Natural killer cell (primary cell): ENCODE data around the gene MOAP1. TPM values are rescaled to one million over a fixed set of nuclear protein-coding genes. Genes with fewer than 3 reads are reported as not detected.

Source experiments
- ATAC-seq, 3 donors: fragments of 150-1000 bp in 2 of 3; fragments of 200-7000 bp in 1 of 3; cut with Tn5 transposase; 1 replicate in 1 of 3; 2 replicates in 2 of 3; pipeline ENCODE4 v1.10.0; 2021; ENCODE audit warnings: mild to moderate bottlenecking in 2 of 3, moderate library complexity in 2 of 3
- DNase-seq, 2 donors: peaks; one replicate each; pipeline versions ENCODE4 v3.0.0 to v3.0.0-alpha.2; 2013 to 2021; ENCODE audit warnings: mixed read lengths in 1 of 2
- H3K27ac ChIP-seq: one replicate; pipeline ENCODE4 v1.5.1; 2013; ENCODE audit warnings: mild to moderate bottlenecking, low read length
- H3K27me3 ChIP-seq: one replicate; pipeline ENCODE4 v1.6.1; 2013; ENCODE audit warnings: low read length; ENCODE audit not compliant: control insufficient read depth, insufficient read depth
- H3K36me3 ChIP-seq: one replicate; pipeline ENCODE4 v1.6.1; 2013; ENCODE audit warnings: low read length; ENCODE audit not compliant: control insufficient read depth, insufficient read depth
- H3K4me1 ChIP-seq: one replicate; pipeline ENCODE4 v1.6.1; 2013; ENCODE audit warnings: low read length; ENCODE audit not compliant: control insufficient read depth, insufficient read depth
- H3K4me3 ChIP-seq: one replicate; pipeline ENCODE4 v1.5.1; 2013; ENCODE audit warnings: low read length
- H3K9me3 ChIP-seq: one replicate; pipeline ENCODE4 v1.6.1; 2013; ENCODE audit warnings: low read length; ENCODE audit not compliant: control insufficient read depth, insufficient read depth
- H3K27ac Mint-ChIP-seq, 2 donors: one replicate each; pipeline ENCODE4 v1.8.0; 2022; ENCODE audit warnings: mild to moderate bottlenecking in 2 of 2, mixed read lengths in 2 of 2, moderate library complexity in 1 of 2
- H3K27me3 Mint-ChIP-seq, 2 donors: one replicate each; pipeline ENCODE4 v1.8.0; 2022; ENCODE audit warnings: low read depth in 2 of 2, mixed read lengths in 2 of 2
- H3K36me3 Mint-ChIP-seq: one replicate; pipeline ENCODE4 v1.8.0; 2022; ENCODE audit warnings: mixed read lengths
- H3K4me1 Mint-ChIP-seq, 2 donors: one replicate each; pipeline ENCODE4 v1.8.0; 2022; ENCODE audit warnings: mixed read lengths in 2 of 2
- H3K4me3 Mint-ChIP-seq: one replicate; pipeline ENCODE4 v1.8.0; 2022; ENCODE audit warnings: mild to moderate bottlenecking, moderate library complexity, mixed read lengths
- H3K9me3 Mint-ChIP-seq, 2 donors: one replicate each; pipeline ENCODE4 v1.8.0; 2022; ENCODE audit warnings: mixed read lengths in 2 of 2
- CTCF ChIP-seq: fragments of 200-600 bp; IDR thresholded peaks from one replicate; pipeline ENCODE4 v1.8.0; 2022; ENCODE audit warnings: antibody characterized with exemption
- WGBS: methylation state at CpG from one replicate; pipeline ENCODE4 v1.1.7; 2013; ENCODE audit warnings: missing lambda C conversion rate; ENCODE audit not compliant: insufficient coverage; 5-methylcytosine and 5-hydroxymethylcytosine counted together
- intact Hi-C: fragments of 100-400 bp; cut with micrococcal nuclease; formaldehyde crosslinking; loops from one replicate; pipeline ENCODE4 v1.14.2; 2022
- total RNA-seq, 4 donors: library from RNA; stranded (reverse); fragments of 120-200 nt in 1 of 4; gene quantifications; one replicate each; pipeline versions ENCODE4 v1.2.3 to v1.2.4, GENCODE V29; 2013 to 2022

MOAP1 gene
- total RNA-seq, 3 donors from 2014 or later (not counting 1 experiment from before 2014, with no cell fraction given) = 89.5 to 106 (median 91.4) TPM

GRCh38 chr14:93223565-93223964, 38.9 kb upstream of the MOAP1 start:
- Mint-ChIP-seq H3K9me3 (no peaks in the 10 kb centered on the region), H3K4me3 (no peak overlapping the region), H3K4me1 (no peaks in the 10 kb centered on the region), H3K27me3 (no peaks in the 10 kb centered on the region), H3K36me3 (peaks cover 15% of the 10 kb centered on the region), H3K27ac (no peak overlapping the region)
- ATAC-seq (no peak), DNase-seq (no peak)
- H3K27me3 ChIP-seq = no peaks in the 10 kb centered on the region
- no peaks in the 10 kb centered on the region for H3K4me1 ChIP-seq
- H3K27ac ChIP-seq = no peak overlapping the region
- intact Hi-C loops = no loop called here
- no peak overlapping the region for H3K4me3 ChIP-seq
- WGBS = 98% methylated on average over 27 of the region's 27 CpGs
- H3K9me3 ChIP-seq = no peaks in the 10 kb centered on the region
- no peak for TF ChIP-seq CTCF
- peaks cover 59% of the 10 kb centered on the region for H3K36me3 ChIP-seq

- Mint-ChIP-seq H3K4me3 (no peak overlapping the region), H3K9me3 (no peaks in the 10 kb centered on the region), H3K27ac (no peak overlapping the region), H3K36me3 (peaks cover 7% of the 10 kb centered on the region), H3K4me1 (no peaks in the 10 kb centered on the region), H3K27me3 (no peaks in the 10 kb centered on the region)
- no peak for DNase-seq
- Histone ChIP-seq H3K4me3 (no peak overlapping the region), H3K4me1 (no peaks in the 10 kb centered on the region), H3K36me3 (peaks cover 60% of the 10 kb centered on the region), H3K27me3 (no peaks in the 10 kb centered on the region), H3K9me3 (no peaks in the 10 kb centered on the region), H3K27ac (no peak overlapping the region)
- no peak for ATAC-seq
- intact Hi-C loops = no loop called here
- TF ChIP-seq CTCF = no peak
Observed at GRCh38 chr14:93220509-93220908, 35.8 kb upstream of the MOAP1 start.

- Mint-ChIP-seq H3K4me3 (no peak overlapping the region), H3K9me3 (no peaks in the 10 kb centered on the region), H3K27me3 (no peaks in the 10 kb centered on the region), H3K4me1 (no peaks in the 10 kb centered on the region), H3K36me3 (peaks cover 7% of the 10 kb centered on the region), H3K27ac (no peak overlapping the region)
- ATAC-seq (peak; percentile 71 to 78 (median 77)), DNase-seq (peak in 1 of 2 donors; percentile 78)
- Histone ChIP-seq H3K27ac (no peak overlapping the region), H3K4me1 (no peaks in the 10 kb centered on the region), H3K36me3 (peaks cover 59% of the 10 kb centered on the region), H3K9me3 (no peaks in the 10 kb centered on the region), H3K4me3 (no peak overlapping the region), H3K27me3 (no peaks in the 10 kb centered on the region)
- TF ChIP-seq CTCF = peak; percentile 51
- 58% methylated on average over 3 of the region's 3 CpGs for WGBS
- intact Hi-C loops = loop anchor here (1.0 to 2.0 kb wide), 3 partner anchors 103 to 266 kb away; no protein-coding TSS in a partner anchor
Observed at GRCh38 chr14:93219103-93219726, 34.5 kb upstream of the MOAP1 start.

GRCh38 chr14:93214598-93214997, 29.9 kb upstream of the MOAP1 start:
- Mint-ChIP-seq H3K4me1 (no peaks in the 10 kb centered on the region), H3K36me3 (peaks cover 7% of the 10 kb centered on the region), H3K9me3 (no peaks in the 10 kb centered on the region), H3K27ac (no peak overlapping the region), H3K4me3 (no peak overlapping the region), H3K27me3 (no peaks in the 10 kb centered on the region)
- Histone ChIP-seq H3K27ac (no peak overlapping the region), H3K4me1 (no peaks in the 10 kb centered on the region), H3K9me3 (no peaks in the 10 kb centered on the region), H3K27me3 (no peaks in the 10 kb centered on the region), H3K36me3 (peaks cover 44% of the 10 kb centered on the region), H3K4me3 (no peak overlapping the region)
- TF ChIP-seq CTCF = no peak
- intact Hi-C loops = no loop called here
- no peak for DNase-seq
- ATAC-seq = no peak
- WGBS = 100% methylated on average over 2 of the region's 2 CpGs
